HUDEP-2 (cell line): ENCODE results near the gene RNF144B.
"Not testable (repeated sequence)": the region's sequence is repeated elsewhere in the genome, so short reads cannot be mapped to it uniquely, and the experiment has no call there.

Experiments
- DNase-seq, 76 experiments: peaks; one replicate each; lab custom pipeline; 2025; ENCODE audit not compliant: unreplicated experiment in 76 of 76; lab: John Stamatoyannopoulos, UW

Gene RNF144B

DNA sequence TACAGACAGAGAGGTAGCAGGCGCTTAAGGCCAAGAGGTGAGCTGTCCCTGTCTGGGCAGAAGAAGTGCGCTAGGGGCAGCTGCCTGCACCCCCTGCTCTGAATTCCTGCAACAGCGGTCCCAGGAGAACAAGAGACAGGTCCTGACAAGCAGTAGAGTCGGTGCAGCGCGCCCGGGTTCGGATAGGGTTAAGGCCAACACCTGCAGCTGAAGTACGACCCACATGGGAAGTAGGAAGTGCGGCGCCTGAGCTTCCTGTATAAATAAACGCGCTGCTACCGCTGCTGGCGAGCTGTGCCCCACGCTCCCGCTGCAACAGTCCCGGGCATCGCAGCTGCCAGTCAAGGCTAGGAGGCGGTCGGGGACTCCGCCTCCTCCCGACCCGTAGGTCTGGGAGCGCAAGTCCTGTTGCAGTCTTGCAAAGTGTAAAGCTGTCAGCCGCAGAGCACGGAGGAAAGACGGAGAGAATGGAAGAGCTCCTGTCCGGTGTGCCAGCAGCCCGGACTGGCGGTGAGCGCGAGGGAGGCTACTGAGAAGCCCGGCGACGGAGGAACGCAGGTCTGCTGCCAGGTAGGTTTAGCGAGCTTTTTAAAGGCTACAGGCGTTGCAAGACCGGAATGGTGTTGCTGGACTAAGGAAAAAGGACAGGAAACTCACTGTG is at the start of gene RNF144B:
Gene RNF144B, plus strand, starts transcription at position 290 of the 661 bp plus-strand sequence. CDS start 12,185 bp downstream, outside the sequence.
- DNase-seq: peak in 75 of 76 experiments; percentile 28 to 88 (median 75)

DNA sequence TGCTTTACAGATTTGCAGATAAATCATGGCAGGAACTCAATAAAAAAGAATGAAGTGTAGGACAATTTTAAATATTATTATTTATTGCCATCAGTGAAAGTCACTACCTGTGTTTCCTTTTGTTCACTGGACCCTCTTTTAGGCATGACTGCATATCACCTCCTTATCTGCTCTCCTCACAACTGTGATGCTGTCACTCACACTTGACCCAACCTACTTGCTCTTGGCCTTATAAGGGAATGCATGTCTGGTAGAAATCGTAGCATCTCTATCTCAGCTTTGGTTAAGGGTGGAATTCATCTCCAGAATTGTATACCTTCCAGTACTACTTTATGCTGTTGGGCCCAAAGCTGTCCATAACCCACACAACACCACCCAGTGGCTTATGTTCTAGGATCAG is 47.6 kb upstream of the RNF144B start:
- no peak for DNase-seq

DNA sequence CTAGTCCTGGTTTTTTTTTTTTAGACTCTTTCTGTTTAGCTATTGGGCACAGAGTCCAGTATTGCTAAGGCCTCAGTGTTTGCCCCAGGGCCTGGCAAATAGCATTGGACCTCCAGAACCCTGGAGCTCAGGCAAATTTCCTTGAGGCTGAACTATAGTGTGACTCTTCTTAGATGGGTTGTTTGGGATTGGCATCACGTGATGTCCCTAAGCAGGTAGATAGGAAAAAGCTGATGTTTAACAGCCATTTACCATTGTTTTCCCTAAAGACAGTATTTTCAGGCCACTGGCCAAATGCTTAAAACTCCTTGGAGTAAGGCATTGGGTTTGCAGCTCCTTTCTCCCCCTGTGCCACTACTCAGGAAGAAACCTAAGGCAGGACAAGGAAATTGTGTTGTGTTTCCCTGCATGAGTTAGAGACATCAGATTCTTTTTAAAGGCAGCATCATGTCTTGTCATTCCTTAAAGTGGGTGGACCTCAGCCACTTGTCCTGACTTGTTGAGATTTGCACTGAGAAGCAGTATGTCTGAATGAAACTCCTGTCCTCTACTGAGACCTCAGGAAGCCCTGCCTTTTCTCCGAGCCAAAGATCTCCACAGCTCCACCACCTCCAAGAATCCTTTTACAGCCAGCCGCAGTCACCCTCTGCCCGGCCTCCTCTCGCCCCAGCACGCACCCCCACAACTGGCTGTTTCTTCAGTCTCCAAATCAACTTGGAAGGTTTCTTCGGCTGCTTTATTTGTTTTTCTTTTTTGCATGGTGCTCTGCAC is 46.2 kb upstream of the RNF144B start:
- DNase-seq: no peak

DNA sequence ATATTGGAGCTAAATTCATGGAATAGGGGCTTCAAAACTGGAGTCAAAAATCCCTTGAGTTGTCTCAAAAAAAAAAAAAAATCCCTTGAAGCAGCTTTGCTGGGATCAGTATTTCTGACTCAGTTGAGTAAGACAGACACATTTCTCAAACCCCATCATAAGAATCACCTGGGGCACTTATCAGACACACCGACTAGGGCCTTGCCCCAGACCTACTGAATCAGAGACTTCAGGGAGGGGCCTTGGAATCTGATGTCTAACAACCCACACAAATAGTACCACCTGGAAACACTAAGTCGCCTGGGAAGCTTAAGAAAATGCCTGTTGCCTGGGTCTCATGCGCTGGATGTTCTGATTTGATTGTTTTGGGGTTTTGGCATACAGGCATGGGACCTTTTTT is 44.9 kb upstream of the RNF144B start:
- DNase-seq: no peak

DNA sequence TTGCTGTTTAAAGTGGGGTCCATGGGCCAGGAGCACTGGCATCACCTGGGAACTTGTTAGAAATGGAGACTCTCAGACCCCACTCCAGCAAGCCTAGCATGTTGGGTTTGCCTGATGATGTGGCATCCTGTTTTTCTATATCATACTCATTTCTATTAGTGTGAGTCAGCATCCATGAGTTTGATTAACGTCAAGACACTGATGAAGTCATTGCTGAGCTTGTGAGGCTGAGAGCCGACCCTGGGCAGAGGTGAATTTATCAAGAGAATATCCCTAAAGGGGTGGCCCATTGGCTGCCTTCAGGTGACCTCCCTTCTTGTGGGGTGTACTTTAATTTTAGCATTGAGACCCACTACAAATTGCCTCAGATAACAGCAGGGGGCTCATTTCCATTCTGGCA is 43.4 kb upstream of the RNF144B start:
- no peak for DNase-seq

DNA sequence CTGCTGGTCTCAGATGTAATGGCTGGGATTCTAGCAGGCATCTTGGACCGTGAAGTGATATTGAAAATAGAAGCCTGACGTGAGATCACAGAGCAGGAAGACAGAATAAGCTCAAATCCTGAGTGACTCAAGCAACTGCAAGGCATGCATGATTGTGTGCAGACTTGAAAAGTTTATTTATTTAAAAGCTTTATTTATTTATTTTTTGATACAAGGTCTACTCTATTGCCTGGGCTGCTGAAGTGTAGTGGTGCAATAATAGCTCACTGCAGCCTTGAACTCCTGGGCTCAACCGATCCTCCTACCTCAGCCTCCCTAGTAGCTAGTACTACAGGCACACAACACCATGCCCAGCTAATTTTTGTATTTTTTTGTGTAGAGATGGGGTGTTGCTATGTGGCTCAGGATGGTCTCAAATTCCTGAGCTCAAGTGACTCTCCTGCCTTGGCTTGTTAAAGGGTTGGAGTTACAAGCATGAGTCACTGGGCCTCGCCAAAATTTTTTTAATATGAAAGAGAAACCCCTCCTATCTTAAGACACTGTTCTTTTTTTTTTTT is 40.1 kb upstream of the RNF144B start:
- DNase-seq: no peak

DNA sequence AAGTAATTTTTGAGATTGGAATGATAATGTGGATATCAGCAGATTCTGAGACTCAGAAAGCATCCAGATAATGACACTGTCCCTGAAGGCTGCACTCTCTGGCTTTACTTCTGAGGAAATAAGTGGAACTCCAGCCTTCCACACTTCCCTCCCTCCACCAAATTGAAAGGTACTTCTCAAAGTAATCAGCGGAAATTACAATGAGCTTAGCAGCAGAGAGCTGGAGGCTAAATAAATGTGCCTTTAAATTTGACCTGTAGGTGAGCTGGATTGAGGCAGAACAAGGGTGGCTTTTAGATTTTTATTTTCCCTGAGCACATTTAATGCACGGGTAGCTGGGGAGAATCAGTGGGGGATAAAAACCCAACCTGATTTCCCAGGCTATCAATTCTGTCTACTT is 39.3 kb upstream of the RNF144B start:
- no peak for DNase-seq

DNA sequence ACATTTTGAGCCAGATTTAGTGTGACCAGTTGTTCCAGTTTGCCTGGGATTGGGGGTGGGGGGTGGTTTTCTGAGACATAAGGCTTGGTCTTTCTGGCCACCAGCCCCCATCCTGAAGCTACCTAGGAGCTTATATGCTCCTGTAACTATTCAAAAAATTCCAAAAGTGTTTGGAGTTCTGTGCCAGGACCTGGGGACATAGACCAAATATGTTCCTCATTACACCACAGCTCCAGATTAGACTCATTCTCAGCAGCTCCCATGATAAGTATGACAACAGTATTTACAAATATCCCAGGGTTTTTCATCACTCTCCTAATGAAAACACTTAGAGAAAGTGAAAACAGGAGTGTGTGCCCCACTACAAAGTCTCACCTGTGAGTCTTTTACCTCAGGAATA is 37.8 kb upstream of the RNF144B start:
- no peak for DNase-seq

DNA sequence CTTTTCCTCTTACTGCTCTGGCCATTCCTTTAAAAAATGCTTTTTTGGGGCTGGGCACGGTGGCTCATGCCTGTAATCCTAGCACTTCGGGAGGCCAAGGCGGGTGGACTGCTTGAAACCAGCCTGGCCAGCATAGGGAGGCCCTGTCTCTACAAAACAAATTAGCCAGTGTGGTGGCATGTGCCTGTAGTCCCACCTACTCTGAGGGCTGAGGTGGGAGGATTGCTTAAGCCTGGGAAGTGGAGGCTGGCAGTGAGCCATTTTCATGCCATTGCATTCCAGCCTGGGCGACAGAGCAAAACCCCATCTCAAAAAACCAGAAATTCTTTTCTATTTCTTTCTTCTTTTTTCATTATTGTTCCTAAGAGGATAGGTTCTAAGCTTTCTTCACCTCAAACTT is 36.9 kb upstream of the RNF144B start:
- no peak for DNase-seq

DNA sequence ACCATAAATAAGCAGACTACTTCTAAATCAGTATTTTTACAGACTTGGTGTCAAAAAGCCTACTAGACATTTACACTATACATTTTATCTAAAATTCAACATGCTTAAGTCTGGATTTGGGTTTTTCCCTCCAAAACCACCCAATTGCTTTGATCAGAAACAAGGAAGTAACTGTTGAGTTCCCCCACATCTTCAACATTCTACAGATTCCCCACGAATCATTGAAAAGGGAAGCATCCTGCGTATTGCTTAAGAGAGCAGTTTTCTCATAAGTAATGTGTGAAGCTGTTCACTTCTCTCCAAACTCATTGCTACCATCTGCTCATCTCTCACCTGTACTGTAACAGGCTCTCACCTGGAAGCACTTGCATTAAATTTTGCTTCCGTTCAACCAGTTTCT is 36.4 kb upstream of the RNF144B start:
- no peak for DNase-seq

DNA sequence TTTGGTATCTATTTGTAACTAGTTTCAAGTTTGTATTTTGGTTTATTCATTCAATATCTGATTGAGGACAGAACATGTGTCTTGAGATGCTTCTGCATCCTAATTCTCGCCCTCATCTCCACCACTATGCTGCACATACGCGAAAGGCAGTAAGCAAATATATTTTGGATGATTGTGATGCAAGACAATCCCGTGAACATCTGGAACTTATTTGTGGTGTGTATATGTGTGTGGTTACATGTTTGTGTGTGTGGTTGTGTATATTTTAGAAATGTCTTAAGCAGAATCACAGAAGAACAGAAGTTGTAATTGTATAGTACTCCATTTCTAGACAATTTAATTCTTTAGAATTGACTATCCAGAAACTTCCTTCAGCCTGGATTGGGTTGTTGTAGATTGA is 35.1 kb upstream of the RNF144B start:
- DNase-seq: no peak

DNA sequence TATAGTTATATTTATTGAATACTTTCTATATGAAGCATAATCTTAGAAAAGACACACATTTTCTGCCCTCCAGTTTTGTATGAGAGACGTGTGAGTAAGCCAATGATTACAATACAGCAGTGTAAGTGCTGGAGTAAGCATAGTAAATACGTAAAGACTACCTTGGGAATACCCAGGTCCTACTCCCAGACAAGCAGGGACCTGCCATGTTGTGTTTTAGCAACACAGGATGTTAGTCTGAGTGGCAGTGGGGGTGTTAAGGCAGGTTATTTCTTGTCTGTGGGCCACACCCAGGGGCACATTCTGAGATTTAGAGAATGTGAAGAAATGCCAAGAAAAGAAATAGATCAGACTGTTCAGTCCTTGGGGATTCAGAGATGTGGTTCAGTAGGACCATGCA is 34.3 kb upstream of the RNF144B start:
- no peak for DNase-seq

DNA sequence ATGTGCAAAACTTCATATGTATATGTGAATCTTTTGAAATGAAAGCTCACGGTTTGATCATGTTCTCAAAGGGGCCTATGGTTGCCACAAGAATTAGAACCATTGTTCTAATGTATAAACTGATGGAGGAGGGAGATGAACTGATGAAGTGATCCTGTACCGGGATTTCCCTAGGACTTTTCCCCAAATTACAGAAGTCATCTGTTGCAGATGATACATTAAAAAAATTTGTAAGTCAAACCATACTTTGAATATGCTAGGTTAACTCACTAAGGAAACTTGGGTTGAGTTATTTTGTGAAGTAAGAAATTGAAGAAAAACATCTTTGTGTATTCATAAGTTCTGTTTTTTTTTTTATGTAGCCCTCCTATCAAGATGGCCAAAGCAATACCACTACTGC is 33.9 kb upstream of the RNF144B start:
- DNase-seq: no peak

DNA sequence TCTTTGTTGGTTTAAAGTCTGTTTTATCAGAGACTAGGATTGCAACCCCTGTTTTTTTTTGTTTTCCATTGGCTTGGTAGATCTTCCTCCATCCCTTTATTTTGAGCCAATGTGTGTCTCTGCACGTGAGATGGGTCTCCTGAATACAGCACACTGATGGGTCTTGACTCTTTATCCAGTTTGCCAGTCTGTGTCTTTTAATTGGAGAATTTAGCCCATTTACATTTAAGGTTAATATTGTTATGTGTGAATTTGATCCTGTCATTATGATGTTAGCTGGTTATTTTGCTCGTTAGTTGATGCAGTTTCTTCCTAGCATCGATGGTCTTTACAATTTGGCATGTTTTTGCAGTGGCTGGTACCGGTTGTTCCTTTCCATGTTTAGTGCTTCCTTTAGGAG is 29.6 kb upstream of the RNF144B start:
- DNase-seq: not testable (repeated sequence)

DNA sequence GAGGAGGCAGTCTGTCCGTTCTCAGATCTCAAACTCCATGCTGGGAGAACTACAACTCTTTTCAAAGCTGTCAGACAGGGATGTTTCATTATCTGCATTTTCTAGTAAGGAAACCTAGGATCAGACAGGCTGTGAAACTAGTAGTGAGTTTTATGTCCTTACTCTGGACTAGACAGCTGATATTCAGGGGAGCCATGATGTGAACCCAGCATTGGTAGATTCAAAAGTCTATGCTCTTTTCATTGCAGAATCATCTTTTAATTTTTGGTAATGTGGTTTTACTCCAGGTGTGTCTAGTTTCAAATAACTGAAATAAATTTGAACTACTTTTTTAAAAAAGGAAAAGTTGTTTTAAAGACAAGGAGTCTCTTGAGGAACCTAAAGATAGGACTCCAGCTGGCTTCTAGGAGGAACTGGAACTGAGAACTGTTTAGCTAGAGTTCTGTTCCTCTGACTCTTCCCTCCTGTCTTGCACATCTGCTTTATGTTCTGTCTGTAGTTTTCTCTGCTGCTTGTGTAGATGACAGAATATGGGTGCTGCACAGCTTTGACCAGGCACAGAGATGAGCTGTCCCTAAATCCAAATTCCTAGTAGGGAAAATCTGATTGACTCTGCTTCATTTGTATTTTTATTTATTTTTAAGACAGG is 27.8 kb upstream of the RNF144B start:
- DNase-seq: no peak

DNA sequence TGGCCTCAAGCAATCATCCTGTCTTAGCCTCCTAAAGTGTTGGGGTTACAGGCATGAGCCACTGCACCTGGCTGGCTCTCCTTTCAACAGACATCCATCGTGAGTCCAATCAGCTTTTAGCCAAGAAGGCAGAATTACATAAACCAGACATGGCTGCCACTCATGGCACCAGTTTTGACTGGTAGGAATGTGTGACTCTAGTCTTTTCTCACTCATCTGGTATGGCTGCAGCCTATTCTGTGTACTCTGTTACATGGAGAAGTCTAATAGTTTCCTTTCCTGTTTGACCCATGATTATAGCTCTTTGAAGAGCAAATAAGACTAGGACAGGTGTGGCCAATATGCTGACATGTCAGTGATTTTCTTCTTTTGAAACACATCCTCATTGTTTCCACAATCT is 27.0 kb upstream of the RNF144B start:
- DNase-seq: no peak

DNA sequence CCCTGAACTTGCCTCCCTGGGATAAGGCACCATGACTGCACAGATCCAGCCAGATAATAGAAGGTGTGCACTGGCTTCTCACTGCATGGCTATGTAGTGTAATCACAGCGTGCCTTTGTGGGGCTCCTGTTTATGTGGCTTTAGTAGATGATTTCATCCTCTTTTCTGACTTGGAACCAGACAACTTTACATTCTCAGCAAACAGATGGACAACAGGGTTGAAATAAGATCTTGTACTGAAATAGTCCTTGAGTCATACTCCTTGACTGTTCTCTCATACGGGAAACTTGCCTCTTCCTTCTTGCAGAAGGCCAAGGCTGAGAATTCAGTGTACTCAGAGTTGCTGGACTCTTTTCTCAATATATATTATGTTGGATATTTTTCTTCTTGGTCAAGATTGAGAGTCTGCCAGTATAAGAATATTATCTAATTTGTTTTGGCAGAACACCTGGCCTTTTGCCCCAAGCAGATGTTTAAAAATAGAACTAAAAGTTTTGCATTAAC is 25.0 kb upstream of the RNF144B start:
- DNase-seq: no peak

DNA sequence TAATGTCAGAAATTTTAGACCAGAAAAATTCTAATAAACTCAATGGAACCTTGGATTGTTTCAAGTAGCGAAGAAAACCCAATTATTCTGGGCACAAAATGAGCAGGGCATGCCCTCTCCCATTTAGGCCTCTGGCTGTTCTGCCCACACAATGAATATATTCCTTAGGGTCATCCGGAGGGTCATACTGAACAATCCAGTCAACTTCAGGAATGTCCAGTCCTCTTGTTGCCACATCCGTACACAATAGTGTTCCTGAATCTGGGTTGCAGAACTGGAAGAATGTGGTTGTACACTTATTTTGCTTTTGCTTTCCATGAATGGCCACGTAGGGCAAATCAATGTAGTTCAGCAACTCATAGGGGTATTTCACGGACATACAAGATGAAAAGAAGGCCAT is 23.4 kb upstream of the RNF144B start:
- DNase-seq: no peak

DNA sequence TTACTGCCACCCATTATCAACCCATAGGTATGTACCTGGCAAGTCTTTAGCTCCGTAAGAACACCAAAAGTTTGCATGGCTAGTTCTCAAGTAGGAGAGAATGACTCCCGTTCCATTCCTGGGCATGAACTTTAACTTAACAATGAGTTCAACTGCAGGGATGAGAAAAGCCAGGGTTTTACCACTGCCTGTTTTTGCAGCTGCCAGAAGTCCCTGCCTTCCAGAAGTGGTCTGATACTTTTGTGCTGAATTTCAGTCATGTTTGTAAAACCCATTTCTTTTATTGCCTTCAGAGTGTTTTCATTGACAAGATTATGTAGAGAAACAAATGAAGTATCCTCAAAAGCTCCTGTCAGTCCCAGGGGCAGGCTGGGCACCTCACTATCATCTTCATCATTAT is 22.6 kb upstream of the RNF144B start:
- DNase-seq: not testable (repeated sequence)

DNA sequence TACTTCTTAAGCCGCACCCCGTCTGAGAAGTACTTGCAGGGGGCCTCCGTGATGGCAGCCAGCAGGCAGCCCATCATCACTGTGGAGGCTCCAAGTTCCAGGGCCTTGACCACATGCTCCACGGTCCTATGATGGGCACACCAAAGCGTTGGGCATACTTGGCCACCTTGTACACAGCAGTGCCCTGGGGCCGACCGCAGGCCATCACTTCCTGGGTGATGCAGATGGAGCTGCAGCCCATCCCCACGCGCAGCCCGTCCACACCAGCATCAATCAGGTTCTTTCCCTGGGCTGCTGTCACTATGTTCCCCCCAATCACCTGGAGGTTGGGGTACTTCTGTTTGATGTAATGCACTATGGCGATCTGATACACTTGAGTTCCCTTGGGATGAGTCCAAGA is 19.8 kb upstream of the RNF144B start:
- DNase-seq: no peak
